ENCODE results near the gene GPR37.

GPR37 gene

GRCh38 chr7:124752310-124752709, 13.3 kb downstream of the GPR37 start:
- H3K4me3 ChIP-seq (ENCODE audit: low read length): no peak overlapping the region

GRCh38 chr7:124751027-124751426, 14.6 kb downstream of the GPR37 start:
- no peaks in the 10 kb centered on the region for H3K4me1 ChIP-seq (ENCODE audit: control insufficient read depth, insufficient read depth, low read length)
- no peak overlapping the region for H3K4me3 ChIP-seq (ENCODE audit: low read length)
- H3K36me3 ChIP-seq (ENCODE audit: control insufficient read depth, insufficient read depth, low read length): no peaks in the 10 kb centered on the region
- no peaks in the 10 kb centered on the region for H3K27me3 ChIP-seq (ENCODE audit: control insufficient read depth, insufficient read depth, low read length)
- no peak overlapping the region for H3K27ac ChIP-seq (ENCODE audit: low read depth, low read length)
- no peak overlapping the region for H3K9ac ChIP-seq (ENCODE audit: low read length)

More at GRCh38 chr7:124752310-124752709, 13.3 kb downstream of the GPR37 start:
- no peak overlapping the region for H3K27ac ChIP-seq (ENCODE audit: low read depth, low read length)
- no peaks in the 10 kb centered on the region for H3K4me1 ChIP-seq (ENCODE audit: control insufficient read depth, insufficient read depth, low read length)
- H3K9ac ChIP-seq (ENCODE audit: low read length): no peak overlapping the region
- H3K27me3 ChIP-seq (ENCODE audit: control insufficient read depth, insufficient read depth, low read length): no peaks in the 10 kb centered on the region
- H3K36me3 ChIP-seq (ENCODE audit: control insufficient read depth, insufficient read depth, low read length): no peaks in the 10 kb centered on the region

DNA sequence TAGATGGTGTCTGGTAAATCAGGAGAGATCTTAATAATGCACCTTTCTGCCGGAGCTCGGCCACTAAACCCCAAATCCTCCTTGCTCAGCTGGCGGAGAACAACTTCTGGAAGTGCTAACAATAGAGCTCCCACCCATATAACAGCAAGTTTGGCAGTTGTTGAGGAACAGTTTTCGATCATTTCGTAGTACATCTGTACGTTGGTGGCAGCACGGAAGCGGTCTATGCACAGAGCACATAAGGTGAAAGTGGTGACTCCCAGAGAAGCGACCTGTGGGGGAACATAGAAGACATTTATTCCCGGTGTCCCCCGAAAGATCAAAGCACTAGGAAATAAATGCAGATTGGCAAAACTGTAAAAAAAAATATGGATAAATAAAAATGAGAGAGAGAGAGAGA, 18.5 kb downstream of the GPR37 start:
- no peaks in the 10 kb centered on the region for H3K27me3 ChIP-seq (ENCODE audit: control insufficient read depth, insufficient read depth, low read length)
- H3K36me3 ChIP-seq (ENCODE audit: control insufficient read depth, insufficient read depth, low read length): no peaks in the 10 kb centered on the region
- H3K9ac ChIP-seq (ENCODE audit: low read length): no peak overlapping the region
- H3K4me3 ChIP-seq (ENCODE audit: low read length): no peak overlapping the region
- H3K4me1 ChIP-seq (ENCODE audit: control insufficient read depth, insufficient read depth, low read length): no peaks in the 10 kb centered on the region
- H3K27ac ChIP-seq (ENCODE audit: low read depth, low read length): no peak overlapping the region

DNA sequence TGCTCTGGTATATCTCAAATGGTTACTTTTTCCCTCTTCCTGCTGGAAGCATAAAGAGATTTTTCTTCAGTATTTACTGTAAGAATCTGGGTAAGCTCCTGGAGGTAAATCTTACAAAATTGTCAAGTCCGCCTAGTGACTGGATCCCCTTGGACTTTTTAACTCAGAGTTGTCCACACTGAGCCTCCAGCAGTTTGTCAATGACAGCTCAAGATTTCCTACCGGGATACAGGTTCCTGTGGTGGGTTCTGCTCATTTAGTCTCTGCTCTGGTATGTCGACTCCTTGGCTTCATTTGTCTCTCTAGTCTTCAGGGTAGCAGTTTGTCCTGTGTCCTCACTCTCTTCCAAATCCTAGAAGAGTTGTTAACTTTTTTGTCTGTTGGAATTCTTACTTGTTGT, 27.0 kb downstream of the GPR37 start:
- Histone ChIP-seq H3K27ac (ENCODE audit: low read depth, low read length) (no peak overlapping the region), H3K36me3 (ENCODE audit: control insufficient read depth, insufficient read depth, low read length) (no peaks in the 10 kb centered on the region), H3K9ac (ENCODE audit: low read length) (no peak overlapping the region), H3K4me1 (ENCODE audit: control insufficient read depth, insufficient read depth, low read length) (no peaks in the 10 kb centered on the region), H3K27me3 (ENCODE audit: control insufficient read depth, insufficient read depth, low read length) (no peaks in the 10 kb centered on the region), H3K4me3 (ENCODE audit: low read length) (no peak overlapping the region)

DNA sequence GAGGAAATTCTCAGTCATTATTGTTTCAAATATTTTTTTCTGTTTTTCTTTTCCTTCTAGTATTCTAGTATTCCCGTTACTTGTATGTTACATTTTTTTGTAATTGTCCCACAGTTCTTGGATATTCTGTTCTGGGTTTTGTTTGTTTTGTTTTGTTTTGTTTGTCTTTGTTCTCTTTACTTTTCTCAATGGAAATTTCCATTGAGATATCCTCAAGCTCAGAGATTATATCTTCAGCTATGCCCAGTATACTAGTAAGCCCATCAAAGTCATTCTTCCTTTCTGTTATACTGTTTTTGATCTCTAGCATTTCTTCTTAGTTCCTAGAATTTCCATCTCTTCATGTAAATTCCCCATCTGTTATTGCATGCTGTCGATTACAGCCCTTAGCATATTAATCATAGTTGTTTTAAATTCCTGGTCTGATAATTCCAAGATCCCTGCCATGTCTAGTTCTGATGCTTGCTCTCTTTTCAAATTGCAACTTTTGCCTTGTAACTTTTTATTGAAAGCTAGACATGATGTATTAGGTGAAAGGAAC, 27.8 kb downstream of the GPR37 start:
- Histone ChIP-seq H3K27ac (ENCODE audit: low read depth, low read length) (no peak overlapping the region), H3K4me1 (ENCODE audit: control insufficient read depth, insufficient read depth, low read length) (no peaks in the 10 kb centered on the region), H3K9ac (ENCODE audit: low read length) (no peak overlapping the region), H3K27me3 (ENCODE audit: control insufficient read depth, insufficient read depth, low read length) (no peaks in the 10 kb centered on the region), H3K36me3 (ENCODE audit: control insufficient read depth, insufficient read depth, low read length) (no peaks in the 10 kb centered on the region), H3K4me3 (ENCODE audit: low read length) (no peak overlapping the region)

- no peaks in the 10 kb centered on the region for H3K36me3 ChIP-seq (ENCODE audit: control insufficient read depth, insufficient read depth, low read length)
- no peak overlapping the region for H3K27ac ChIP-seq (ENCODE audit: low read depth, low read length)
- H3K9ac ChIP-seq (ENCODE audit: low read length): no peak overlapping the region
- no peaks in the 10 kb centered on the region for H3K4me1 ChIP-seq (ENCODE audit: control insufficient read depth, insufficient read depth, low read length)
- no peaks in the 10 kb centered on the region for H3K27me3 ChIP-seq (ENCODE audit: control insufficient read depth, insufficient read depth, low read length)
- H3K4me3 ChIP-seq (ENCODE audit: low read length): no peak overlapping the region
Observed at GRCh38 chr7:124728610-124729009, 37.0 kb downstream of the GPR37 start.

DNA sequence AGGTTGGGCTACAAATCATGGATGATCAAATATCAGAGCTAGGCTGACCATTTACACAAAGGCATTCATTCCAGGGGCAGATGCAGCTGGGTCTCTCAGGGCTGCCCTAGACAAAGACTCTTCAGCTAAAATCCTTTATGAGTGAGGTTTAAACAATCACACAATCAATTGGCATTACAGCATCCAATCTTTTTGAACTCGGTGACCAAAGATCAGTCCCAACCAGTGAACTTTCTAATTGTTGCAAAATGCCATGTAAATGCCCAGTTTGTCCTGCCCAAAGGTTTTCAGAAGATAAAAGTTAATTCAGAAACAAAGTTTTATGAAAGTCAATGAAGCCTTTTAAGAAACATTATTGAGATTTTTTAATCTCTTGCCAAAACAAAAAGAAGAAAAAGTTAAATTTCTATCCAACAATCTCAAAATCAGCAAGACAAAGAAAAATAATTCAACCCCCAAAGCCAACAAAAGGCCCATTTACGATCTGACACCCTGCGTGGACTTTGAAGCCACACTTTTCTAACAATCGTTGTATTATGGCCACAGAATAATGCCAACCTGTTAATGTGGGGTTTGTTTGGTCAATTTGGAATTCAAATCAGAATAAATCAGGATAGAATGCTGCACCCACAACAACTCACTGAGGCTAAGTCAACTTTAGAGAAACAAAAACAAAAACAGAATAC, 40.9 kb downstream of the GPR37 start:
- Histone ChIP-seq H3K4me3 (ENCODE audit: low read length) (no peak overlapping the region), H3K27ac (ENCODE audit: low read depth, low read length) (no peak overlapping the region), H3K36me3 (ENCODE audit: control insufficient read depth, insufficient read depth, low read length) (no peaks in the 10 kb centered on the region), H3K4me1 (ENCODE audit: control insufficient read depth, insufficient read depth, low read length) (no peaks in the 10 kb centered on the region), H3K9ac (ENCODE audit: low read length) (no peak overlapping the region), H3K27me3 (ENCODE audit: control insufficient read depth, insufficient read depth, low read length) (no peaks in the 10 kb centered on the region)

GRCh38 chr7:124724079-124724478, 41.5 kb downstream of the GPR37 start:
- no peak overlapping the region for H3K9ac ChIP-seq (ENCODE audit: low read length)
- no peaks in the 10 kb centered on the region for H3K27me3 ChIP-seq (ENCODE audit: control insufficient read depth, insufficient read depth, low read length)
- H3K4me3 ChIP-seq (ENCODE audit: low read length): no peak overlapping the region
- H3K4me1 ChIP-seq (ENCODE audit: control insufficient read depth, insufficient read depth, low read length): no peaks in the 10 kb centered on the region
- no peaks in the 10 kb centered on the region for H3K36me3 ChIP-seq (ENCODE audit: control insufficient read depth, insufficient read depth, low read length)
- H3K27ac ChIP-seq (ENCODE audit: low read depth, low read length): no peak overlapping the region

DNA sequence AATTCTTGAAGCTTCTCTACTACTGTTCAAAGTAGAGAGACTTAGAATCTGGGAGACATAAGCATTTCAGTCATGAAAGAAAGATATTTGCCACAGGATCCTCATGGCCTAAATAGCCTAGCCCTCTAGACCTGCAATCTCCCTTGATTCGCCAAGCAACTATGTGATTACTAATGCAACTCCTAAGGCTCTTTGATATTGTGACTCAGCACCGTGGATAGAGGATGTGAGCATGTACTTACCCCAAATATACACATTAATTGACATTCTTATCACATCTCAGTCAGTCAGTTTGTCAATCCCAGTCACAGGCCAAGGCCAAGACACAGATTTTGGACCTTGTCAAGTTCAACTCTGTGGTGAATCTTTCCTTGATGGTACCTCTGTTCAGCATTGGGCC, 42.6 kb downstream of the GPR37 start:
- H3K9ac ChIP-seq (ENCODE audit: low read length): no peak overlapping the region
- H3K27me3 ChIP-seq (ENCODE audit: control insufficient read depth, insufficient read depth, low read length): no peaks in the 10 kb centered on the region
- H3K27ac ChIP-seq (ENCODE audit: low read depth, low read length): no peak overlapping the region
- no peaks in the 10 kb centered on the region for H3K36me3 ChIP-seq (ENCODE audit: control insufficient read depth, insufficient read depth, low read length)
- H3K4me3 ChIP-seq (ENCODE audit: low read length): no peak overlapping the region
- H3K4me1 ChIP-seq (ENCODE audit: control insufficient read depth, insufficient read depth, low read length): no peaks in the 10 kb centered on the region

GRCh38 chr7:124722292-124722691, 43.3 kb downstream of the GPR37 start:
- Histone ChIP-seq H3K4me3 (ENCODE audit: low read length) (no peak overlapping the region), H3K4me1 (ENCODE audit: control insufficient read depth, insufficient read depth, low read length) (no peaks in the 10 kb centered on the region), H3K36me3 (ENCODE audit: control insufficient read depth, insufficient read depth, low read length) (no peaks in the 10 kb centered on the region), H3K27me3 (ENCODE audit: control insufficient read depth, insufficient read depth, low read length) (no peaks in the 10 kb centered on the region), H3K27ac (ENCODE audit: low read depth, low read length) (no peak overlapping the region), H3K9ac (ENCODE audit: low read length) (no peak overlapping the region)

GRCh38 chr7:124720195-124720594, 45.4 kb downstream of the GPR37 start:
- Histone ChIP-seq H3K9ac (ENCODE audit: low read length) (no peak overlapping the region), H3K36me3 (ENCODE audit: control insufficient read depth, insufficient read depth, low read length) (no peaks in the 10 kb centered on the region), H3K27ac (ENCODE audit: low read depth, low read length) (no peak overlapping the region), H3K27me3 (ENCODE audit: control insufficient read depth, insufficient read depth, low read length) (no peaks in the 10 kb centered on the region), H3K4me1 (ENCODE audit: control insufficient read depth, insufficient read depth, low read length) (no peaks in the 10 kb centered on the region), H3K4me3 (ENCODE audit: low read length) (no peak overlapping the region)

- Histone ChIP-seq H3K4me1 (ENCODE audit: control insufficient read depth, insufficient read depth, low read length) (no peaks in the 10 kb centered on the region), H3K27me3 (ENCODE audit: control insufficient read depth, insufficient read depth, low read length) (no peaks in the 10 kb centered on the region), H3K9ac (ENCODE audit: low read length) (no peak overlapping the region), H3K36me3 (ENCODE audit: control insufficient read depth, insufficient read depth, low read length) (no peaks in the 10 kb centered on the region), H3K4me3 (ENCODE audit: low read length) (no peak overlapping the region), H3K27ac (ENCODE audit: low read depth, low read length) (no peak overlapping the region)
Observed at GRCh38 chr7:124718032-124718766, 47.4 kb downstream of the GPR37 start.

GRCh38 chr7:124716894-124717293, 48.7 kb downstream of the GPR37 start:
- Histone ChIP-seq H3K27me3 (ENCODE audit: control insufficient read depth, insufficient read depth, low read length) (no peaks in the 10 kb centered on the region), H3K4me1 (ENCODE audit: control insufficient read depth, insufficient read depth, low read length) (no peaks in the 10 kb centered on the region), H3K27ac (ENCODE audit: low read depth, low read length) (no peak overlapping the region), H3K9ac (ENCODE audit: low read length) (no peak overlapping the region), H3K4me3 (ENCODE audit: low read length) (no peak overlapping the region), H3K36me3 (ENCODE audit: control insufficient read depth, insufficient read depth, low read length) (no peaks in the 10 kb centered on the region)

Data from rectal smooth muscle tissue (tissue), 1 donor.